NCI-H2029 (cell line): ENCODE data around the gene ZNF493.

Source experiments
- DNase-seq: peaks from one replicate; lab custom pipeline; 2025; lab: John Stamatoyannopoulos, UW

ZNF493 gene

GRCh38 chr19:21463449-21464105, 66.6 kb downstream of the ZNF493 start:
- DNase-seq = peak; percentile 88

- no peak for DNase-seq
Observed at GRCh38 chr19:21466627-21467026, 69.7 kb downstream of the ZNF493 start.

- no peak for DNase-seq
Observed at GRCh38 chr19:21468791-21469190, 71.9 kb downstream of the ZNF493 start.

GRCh38 chr19:21472507-21472906, 75.6 kb downstream of the ZNF493 start:
- DNase-seq = no peak

GRCh38 chr19:21474671-21475181, 77.8 kb downstream of the ZNF493 start:
- DNase-seq = peak; percentile 83
